Neural cell (in vitro differentiated cells): Measurements from ENCODE around the gene ENGASE.

ENCODE experiments used
- EP300 ChIP-seq: fragments of 450-650 bp; conservative IDR thresholded peaks from 2 replicates; pipeline ENCODE4 v1.6.1; 2014; ENCODE audit warnings: antibody characterized with exemption, mild to moderate bottlenecking, moderate library complexity; ENCODE audit not compliant: poor library complexity, severe bottlenecking
- EZH2 ChIP-seq: fragments of 200-600, 300-800 bp; shearing (Covaris generic), sonication (generic); IDR thresholded peaks from 2 replicates; pipeline ENCODE4 v1.6.1; 2014; ENCODE audit warnings: antibody characterized with exemption, low read length, borderline replicate concordance, mild to moderate bottlenecking; ENCODE audit not compliant: insufficient read depth, poor library complexity, severe bottlenecking
- POLR2AphosphoS5 ChIP-seq: IDR thresholded peaks from 2 replicates; pipeline ENCODE4 v1.6.1; 2012
- TAF1 ChIP-seq: IDR thresholded peaks from 2 replicates; pipeline ENCODE4 v1.6.1; 2012; ENCODE audit warnings: low read depth
- TF ChIP-seq, protein P1 (sequence below): fragments of 450-650 bp; IDR thresholded peaks from 2 replicates; pipeline ENCODE4 v1.5.1; 2014; ENCODE audit warnings: antibody characterized with exemption, mild to moderate bottlenecking, moderate library complexity; ENCODE audit not compliant: poor library complexity, severe bottlenecking

- TF ChIP-seq, protein P1, sequence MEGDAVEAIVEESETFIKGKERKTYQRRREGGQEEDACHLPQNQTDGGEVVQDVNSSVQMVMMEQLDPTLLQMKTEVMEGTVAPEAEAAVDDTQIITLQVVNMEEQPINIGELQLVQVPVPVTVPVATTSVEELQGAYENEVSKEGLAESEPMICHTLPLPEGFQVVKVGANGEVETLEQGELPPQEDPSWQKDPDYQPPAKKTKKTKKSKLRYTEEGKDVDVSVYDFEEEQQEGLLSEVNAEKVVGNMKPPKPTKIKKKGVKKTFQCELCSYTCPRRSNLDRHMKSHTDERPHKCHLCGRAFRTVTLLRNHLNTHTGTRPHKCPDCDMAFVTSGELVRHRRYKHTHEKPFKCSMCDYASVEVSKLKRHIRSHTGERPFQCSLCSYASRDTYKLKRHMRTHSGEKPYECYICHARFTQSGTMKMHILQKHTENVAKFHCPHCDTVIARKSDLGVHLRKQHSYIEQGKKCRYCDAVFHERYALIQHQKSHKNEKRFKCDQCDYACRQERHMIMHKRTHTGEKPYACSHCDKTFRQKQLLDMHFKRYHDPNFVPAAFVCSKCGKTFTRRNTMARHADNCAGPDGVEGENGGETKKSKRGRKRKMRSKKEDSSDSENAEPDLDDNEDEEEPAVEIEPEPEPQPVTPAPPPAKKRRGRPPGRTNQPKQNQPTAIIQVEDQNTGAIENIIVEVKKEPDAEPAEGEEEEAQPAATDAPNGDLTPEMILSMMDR = no peak
- TF ChIP-seq EP300 (no peak), TAF1 (no peak), POLR2AphosphoS5 (no peak), EZH2 (no peak)
Measured at GRCh38 chr17:79033046-79033616, 41.5 kb upstream of the ENGASE start.
